Karpas-422 (cell line): ENCODE results near the gene HDGFL2. TPM values are rescaled to one million over a fixed set of nuclear protein-coding genes. Genes with fewer than 3 reads are reported as not detected.

Experiments used
- DNase-seq: peaks from one replicate; pipeline ENCODE4 v3.0.0-alpha.2; 2015
- H2AFZ ChIP-seq: fragments of 200-600 bp; sonication (generic); 2 replicates; pipeline ENCODE4 v1.6.1; 2014; ENCODE audit warnings: antibody characterized with exemption, low read length, mixed read lengths
- H3K27ac ChIP-seq: fragments of 200-600 bp; sonication (generic); 2 replicates; pipeline ENCODE4 v1.5.1; 2014; ENCODE audit warnings: mild to moderate bottlenecking, low read length, moderate library complexity
- H3K27me3 ChIP-seq: fragments of 200-600 bp; sonication (generic); 2 replicates; pipeline ENCODE4 v1.6.1; 2014; ENCODE audit warnings: low read length, mixed read lengths
- H3K36me3 ChIP-seq: fragments of 200-600 bp; sonication (generic); 2 replicates; pipeline ENCODE4 v1.6.1; 2014; ENCODE audit warnings: low read length, mixed read lengths; ENCODE audit not compliant: insufficient read depth
- H3K4me1 ChIP-seq: fragments of 200-600 bp; sonication (generic); 2 replicates; pipeline ENCODE4 v1.6.1; 2014; ENCODE audit warnings: mild to moderate bottlenecking, low read length, mixed read lengths
- H3K4me2 ChIP-seq: fragments of 200-600 bp; sonication (generic); 2 replicates; pipeline ENCODE4 v1.6.1; 2014; ENCODE audit warnings: low read length, low read depth, mild to moderate bottlenecking; ENCODE audit not compliant: poor library complexity, severe bottlenecking
- H3K4me3 ChIP-seq: fragments of 200-600 bp; sonication (generic); 2 replicates; pipeline ENCODE4 v1.5.1; 2014; ENCODE audit warnings: mild to moderate bottlenecking, antibody characterized with exemption, low read length, mixed read lengths
- H3K79me2 ChIP-seq: fragments of 200-600 bp; sonication (generic); 2 replicates; pipeline ENCODE4 v1.6.1; 2014; ENCODE audit warnings: mild to moderate bottlenecking, low read length, mixed read lengths
- H3K9ac ChIP-seq: fragments of 200-600 bp; sonication (generic); 2 replicates; pipeline ENCODE4 v1.6.0; 2014; ENCODE audit warnings: low read length
- H3K9me2 ChIP-seq: fragments of 200-600 bp; sonication (generic), shearing (Covaris generic); replicated peaks from 2 replicates; pipeline ENCODE4 v1.6.0; 2014; ENCODE audit warnings: mild to moderate bottlenecking, low read length, moderate library complexity; ENCODE audit not compliant: insufficient read depth
- H3K9me3 ChIP-seq: fragments of 300-700, 200-600 bp; sonication (generic); 2 replicates; pipeline ENCODE4 v1.6.1; 2014; ENCODE audit warnings: low read length, mixed read lengths
- H4K20me1 ChIP-seq: fragments of 200-600 bp; sonication (generic); 2 replicates; pipeline ENCODE4 v1.6.1; 2014; ENCODE audit warnings: mild to moderate bottlenecking, antibody characterized with exemption, low read length, low read depth; ENCODE audit not compliant: insufficient read depth
- total RNA-seq: library from RNA; depleted of rRNA; stranded (reverse); fragments of >200 nt; shearing (Covaris generic); gene quantifications from 2 replicates; pipeline ENCODE4 v1.2.3, GENCODE V29; 2014; ENCODE audit warnings: low replicate concordance

Gene HDGFL2
- total RNA-seq, 1 experiment from 2014 or later, result 49.9 TPM

DNA sequence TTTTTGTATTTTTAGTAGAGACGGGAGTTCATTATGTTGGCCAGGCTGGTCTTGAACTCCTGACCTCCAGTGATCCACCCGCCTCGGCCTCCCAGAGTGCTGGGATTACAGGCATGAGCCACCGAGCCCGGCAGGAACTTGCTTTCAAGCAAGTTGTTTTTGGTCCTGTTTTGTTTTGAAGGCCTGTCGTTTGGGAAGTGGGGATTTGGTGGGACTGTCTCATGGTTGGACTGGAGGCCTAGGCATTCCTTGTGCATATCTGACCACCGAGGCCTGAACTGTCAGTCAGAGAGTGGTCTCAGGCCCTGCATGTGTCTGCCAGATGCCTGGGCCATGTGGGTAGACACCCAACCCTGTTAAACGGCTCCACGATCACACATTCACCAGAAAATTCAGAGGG is 40.8 kb upstream of the HDGFL2 start:
- Histone ChIP-seq H3K9ac (no peak overlapping the region), H3K4me2 (no peak overlapping the region), H3K27ac (no peak overlapping the region), H3K9me2 (no peaks in the 10 kb centered on the region), H3K4me3 (no peak overlapping the region), H4K20me1 (peaks cover 13% of the 10 kb centered on the region; the same call in 1 of the 2 replicates), H3K36me3 (peaks cover 39% of the 10 kb centered on the region), H3K79me2 (peaks cover 6% of the 10 kb centered on the region), H3K9me3 (no peaks in the 10 kb centered on the region), H3K27me3 (no peaks in the 10 kb centered on the region), H2AFZ (no peak overlapping the region), H3K4me1 (peaks cover 15% of the 10 kb centered on the region)
- no peak for DNase-seq

DNA sequence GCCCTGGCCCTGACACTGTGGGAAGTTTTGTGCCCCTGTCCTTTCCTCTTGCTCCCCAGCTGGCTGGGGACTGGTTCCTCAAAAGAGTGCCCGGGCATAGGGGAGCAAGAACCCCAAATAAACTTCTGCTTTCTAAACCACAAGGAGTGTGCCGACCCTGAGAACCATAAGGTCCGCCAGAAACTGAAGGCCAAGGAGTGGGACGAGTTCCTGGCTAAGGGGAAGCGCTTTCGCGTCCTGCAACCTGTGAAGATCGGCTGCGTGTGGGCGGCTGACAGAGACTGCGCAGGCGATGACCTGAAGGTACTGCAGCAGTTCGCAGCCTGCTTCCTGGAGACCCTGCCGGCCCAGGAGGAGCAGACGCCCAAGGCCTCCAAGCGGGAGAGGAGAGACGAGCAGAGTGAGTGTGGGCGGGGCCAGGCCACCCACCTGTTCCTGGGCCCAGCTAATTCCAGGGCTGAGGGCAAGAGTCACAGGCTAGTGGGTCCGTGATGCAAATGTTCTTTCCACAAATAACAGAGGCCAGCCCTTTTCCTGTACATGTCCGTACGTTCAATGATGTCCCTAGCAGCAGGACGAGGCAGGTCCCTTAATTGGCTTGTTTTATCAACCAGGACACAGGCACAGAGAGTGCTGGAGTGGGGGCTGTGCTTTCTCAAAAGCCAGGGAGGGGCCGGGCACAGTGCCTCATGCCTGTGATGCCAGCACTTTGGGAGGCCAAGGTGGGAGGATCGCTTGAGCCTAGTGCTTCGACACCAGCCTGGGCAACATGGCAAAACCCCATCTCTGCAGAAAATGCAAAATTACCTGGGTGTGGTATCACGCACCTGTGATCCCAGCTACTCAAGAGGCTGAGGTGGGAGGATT is 40.1 kb upstream of the HDGFL2 start:
- H4K20me1 ChIP-seq, result peaks cover 13% of the 10 kb centered on the region; the same call in 1 of the 2 replicates
- H3K36me3 ChIP-seq, result peaks cover 39% of the 10 kb centered on the region
- no peak overlapping the region for H3K9ac ChIP-seq
- H3K79me2 ChIP-seq, result peaks cover 8% of the 10 kb centered on the region
- H3K9me2 ChIP-seq, result no peaks in the 10 kb centered on the region
- no peak for DNase-seq
- H3K27me3 ChIP-seq, result no peaks in the 10 kb centered on the region
- no peak overlapping the region for H2AFZ ChIP-seq
- H3K27ac ChIP-seq, result no peak overlapping the region
- H3K9me3 ChIP-seq, result no peaks in the 10 kb centered on the region
- no peak overlapping the region for H3K4me2 ChIP-seq
- H3K4me1 ChIP-seq, result peaks cover 15% of the 10 kb centered on the region
- no peak overlapping the region for H3K4me3 ChIP-seq

DNA sequence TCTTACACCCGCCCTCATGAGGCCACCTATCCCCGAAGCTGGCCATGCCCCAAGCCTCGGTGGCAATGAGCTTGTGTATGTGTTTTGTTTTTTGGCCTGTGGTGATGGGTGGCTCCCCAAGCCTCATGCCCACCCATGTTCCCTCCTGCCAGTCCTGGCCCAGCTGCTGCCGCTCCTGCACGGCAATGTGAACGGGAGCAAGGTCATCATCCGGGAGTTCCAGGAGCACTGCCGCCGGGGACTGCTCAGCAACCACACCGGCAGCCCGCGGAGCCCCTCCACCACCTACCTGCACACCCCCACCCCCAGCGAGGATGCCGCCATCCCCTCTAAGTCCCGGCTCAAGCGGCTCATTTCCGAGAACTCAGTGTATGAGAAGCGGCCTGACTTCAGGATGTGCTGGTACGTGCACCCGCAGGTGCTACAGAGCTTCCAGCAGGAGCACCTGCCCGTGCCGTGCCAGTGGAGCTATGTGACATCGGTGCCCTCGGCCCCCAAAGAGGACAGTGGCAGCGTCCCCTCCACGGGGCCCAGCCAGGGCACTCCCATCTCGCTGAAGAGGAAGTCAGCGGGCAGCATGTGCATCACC is 39.1 kb upstream of the HDGFL2 start:
- H3K4me1 ChIP-seq, result peaks cover 15% of the 10 kb centered on the region
- H3K79me2 ChIP-seq, result peaks cover 10% of the 10 kb centered on the region
- no peak overlapping the region for H3K4me3 ChIP-seq
- peaks cover 40% of the 10 kb centered on the region for H3K36me3 ChIP-seq
- H3K27ac ChIP-seq, result no peak overlapping the region
- no peaks in the 10 kb centered on the region for H3K9me3 ChIP-seq
- no peak overlapping the region for H2AFZ ChIP-seq
- peaks cover 14% of the 10 kb centered on the region; the same call in 1 of the 2 replicates for H4K20me1 ChIP-seq
- H3K4me2 ChIP-seq, result no peak overlapping the region
- no peaks in the 10 kb centered on the region for H3K27me3 ChIP-seq
- H3K9ac ChIP-seq, result no peak overlapping the region
- H3K9me2 ChIP-seq, result no peaks in the 10 kb centered on the region
- no peak for DNase-seq

DNA sequence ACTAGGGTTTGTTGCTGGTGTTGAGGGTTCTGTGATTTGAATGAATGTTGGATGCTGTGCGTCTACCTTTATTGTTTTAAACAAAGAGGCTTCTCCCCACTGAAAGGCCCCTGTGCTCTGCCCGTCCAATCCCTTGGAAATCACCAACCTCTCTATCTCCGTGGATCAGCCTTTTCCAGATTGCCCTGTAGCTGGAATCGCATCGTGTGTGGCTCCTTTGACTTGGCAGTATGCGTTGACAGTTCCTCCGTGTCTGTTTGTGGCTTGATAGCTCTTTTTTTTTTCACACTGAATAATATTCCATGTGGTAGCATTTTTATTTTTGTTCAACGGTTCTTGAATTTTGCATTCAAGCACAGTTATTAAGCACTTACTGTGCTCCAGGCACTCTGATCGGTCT is 37.7 kb upstream of the HDGFL2 start:
- H4K20me1 ChIP-seq, result peaks cover 17% of the 10 kb centered on the region; the same call in 1 of the 2 replicates
- no peak overlapping the region for H3K4me3 ChIP-seq
- no peak overlapping the region for H3K4me2 ChIP-seq
- H3K36me3 ChIP-seq, result peaks cover 40% of the 10 kb centered on the region; the same call in 1 of the 2 replicates
- peaks cover 14% of the 10 kb centered on the region for H3K79me2 ChIP-seq
- H2AFZ ChIP-seq, result no peak overlapping the region
- H3K27ac ChIP-seq, result no peak overlapping the region
- no peak for DNase-seq
- no peaks in the 10 kb centered on the region for H3K9me3 ChIP-seq
- peaks cover 15% of the 10 kb centered on the region for H3K4me1 ChIP-seq
- H3K9me2 ChIP-seq, result no peaks in the 10 kb centered on the region
- no peak overlapping the region for H3K9ac ChIP-seq
- no peaks in the 10 kb centered on the region for H3K27me3 ChIP-seq

DNA sequence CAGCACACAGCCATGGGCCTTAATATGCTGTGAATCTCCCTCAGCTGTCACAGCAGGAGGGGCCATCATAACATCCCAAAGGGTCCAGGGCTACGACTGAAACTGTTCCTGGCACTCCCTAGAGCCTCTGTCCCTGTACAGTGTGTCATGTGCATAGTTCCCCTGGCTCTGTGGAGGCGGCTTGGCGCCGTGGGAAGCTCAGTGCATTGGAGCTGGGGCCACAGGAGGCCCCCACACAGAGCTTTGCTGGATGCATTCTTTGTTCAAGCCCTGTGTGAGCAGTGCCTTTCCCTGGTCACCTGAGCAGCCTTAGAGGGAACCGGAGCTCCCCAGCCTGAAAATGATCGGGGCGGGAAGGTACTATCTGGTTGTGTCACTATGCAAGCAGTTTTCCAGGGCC is 35.9 kb upstream of the HDGFL2 start:
- DNase-seq, result no peak
- H3K79me2 ChIP-seq, result peaks cover 14% of the 10 kb centered on the region
- H3K9me3 ChIP-seq, result no peaks in the 10 kb centered on the region
- H4K20me1 ChIP-seq, result peaks cover 14% of the 10 kb centered on the region; the same call in 1 of the 2 replicates
- no peak overlapping the region for H3K27ac ChIP-seq
- no peak overlapping the region for H3K4me2 ChIP-seq
- no peak overlapping the region for H3K4me3 ChIP-seq
- peaks cover 39% of the 10 kb centered on the region; the same call in 1 of the 2 replicates for H3K36me3 ChIP-seq
- no peaks in the 10 kb centered on the region for H3K27me3 ChIP-seq
- no peak overlapping the region for H3K9ac ChIP-seq
- no peaks in the 10 kb centered on the region for H3K9me2 ChIP-seq
- no peak overlapping the region for H2AFZ ChIP-seq
- peaks cover 10% of the 10 kb centered on the region for H3K4me1 ChIP-seq

DNA sequence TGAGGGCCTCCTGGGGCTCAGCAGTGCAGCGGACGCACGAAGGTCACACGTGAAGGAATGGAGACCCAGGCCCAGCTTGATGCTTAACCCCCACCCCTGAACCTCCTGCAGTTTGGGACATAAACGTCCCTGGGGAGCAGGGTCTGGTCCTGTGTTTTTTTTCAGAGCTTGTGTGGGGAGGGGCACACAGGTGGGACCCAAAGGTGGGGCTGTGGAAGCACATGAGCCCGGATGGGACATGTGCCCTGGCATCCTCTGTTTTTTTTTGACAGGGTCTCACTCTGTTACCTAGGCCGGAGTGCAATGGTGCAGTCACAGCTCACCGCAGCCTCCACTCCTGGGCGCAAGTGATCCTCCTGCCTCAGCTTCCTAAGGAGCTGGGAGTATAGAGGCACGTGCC is 35.0 kb upstream of the HDGFL2 start:
- Histone ChIP-seq H3K4me2 (no peak overlapping the region), H2AFZ (no peak overlapping the region), H3K4me3 (no peak overlapping the region), H3K9me2 (no peaks in the 10 kb centered on the region), H3K9ac (no peak overlapping the region), H4K20me1 (peaks cover 12% of the 10 kb centered on the region), H3K9me3 (no peaks in the 10 kb centered on the region), H3K27me3 (no peaks in the 10 kb centered on the region), H3K36me3 (peaks cover 34% of the 10 kb centered on the region; the same call in 1 of the 2 replicates), H3K4me1 (peaks cover 1% of the 10 kb centered on the region; the same call in 1 of the 2 replicates), H3K79me2 (peaks cover 14% of the 10 kb centered on the region), H3K27ac (no peak overlapping the region)
- no peak for DNase-seq

DNA sequence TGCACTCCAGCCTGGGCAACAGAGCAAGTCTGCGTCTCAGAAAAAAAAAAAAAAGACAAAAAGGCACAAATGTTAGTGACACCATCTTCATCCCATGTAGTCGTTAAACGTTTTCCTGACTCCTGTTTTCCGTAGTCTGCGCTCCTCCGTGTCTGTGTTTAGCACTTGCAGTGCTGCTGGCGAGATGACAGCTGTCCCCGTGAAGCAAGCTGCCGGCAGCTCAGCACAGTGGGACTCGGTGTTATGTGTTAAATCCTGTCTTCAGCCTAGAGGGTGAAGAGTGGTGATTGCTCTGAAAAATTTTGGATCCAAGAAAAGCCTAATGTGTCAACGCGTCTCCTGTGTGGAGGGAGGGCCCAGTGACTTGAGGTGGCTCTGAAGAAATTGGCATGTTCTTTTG is 32.9 kb upstream of the HDGFL2 start:
- H3K9me2 ChIP-seq, result no peaks in the 10 kb centered on the region
- H3K36me3 ChIP-seq, result peaks cover 27% of the 10 kb centered on the region; the same call in 1 of the 2 replicates
- H3K27ac ChIP-seq, result no peak overlapping the region
- H2AFZ ChIP-seq, result no peak overlapping the region
- H4K20me1 ChIP-seq, result peaks cover 12% of the 10 kb centered on the region
- H3K79me2 ChIP-seq, result peaks cover 14% of the 10 kb centered on the region
- no peaks in the 10 kb centered on the region for H3K9me3 ChIP-seq
- H3K4me2 ChIP-seq, result no peak overlapping the region
- no peak for DNase-seq
- no peak overlapping the region for H3K4me3 ChIP-seq
- H3K4me1 ChIP-seq, result no peaks in the 10 kb centered on the region
- H3K9ac ChIP-seq, result no peak overlapping the region
- no peaks in the 10 kb centered on the region for H3K27me3 ChIP-seq
